ENCODE data around the gene ADGRL3. TPM values are rescaled to one million over a fixed set of nuclear protein-coding genes. Genes with fewer than 3 reads are reported as not detected.
"Not testable (repeated sequence)": the region's sequence is repeated elsewhere in the genome, so short reads cannot be mapped to it uniquely, and the experiment has no call there.

The ADGRL3 gene
- total and polyA plus RNA-seq, 7 donors: 0.06 to 2.8 (median 0.42) TPM

DNA sequence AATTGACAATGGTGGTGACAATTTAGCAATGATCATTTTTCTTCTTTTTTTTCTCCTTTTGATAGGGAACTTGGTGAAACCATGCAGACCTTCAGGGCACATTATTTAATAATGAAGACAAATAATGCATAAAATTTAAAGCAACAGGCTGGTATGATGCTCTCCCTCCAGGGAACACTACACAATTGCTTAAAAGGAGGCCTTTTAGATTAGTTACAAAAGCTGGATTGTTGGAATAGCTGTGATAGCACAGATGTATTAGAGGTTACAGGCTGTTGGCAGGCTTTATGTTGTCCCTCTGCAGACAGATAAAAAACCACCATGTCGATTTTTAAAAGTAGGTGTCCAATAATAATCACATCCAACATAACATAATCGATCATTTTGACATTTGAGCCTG is 307.0 kb downstream of the ADGRL3 start:
- no peak for ATAC-seq
- H3K36me3 ChIP-seq (ENCODE audit: insufficient read depth in 1 of 2, low read depth in 1 of 2): no peaks in the 10 kb centered on the region
- no peaks in the 10 kb centered on the region for H3K4me1 ChIP-seq

DNA sequence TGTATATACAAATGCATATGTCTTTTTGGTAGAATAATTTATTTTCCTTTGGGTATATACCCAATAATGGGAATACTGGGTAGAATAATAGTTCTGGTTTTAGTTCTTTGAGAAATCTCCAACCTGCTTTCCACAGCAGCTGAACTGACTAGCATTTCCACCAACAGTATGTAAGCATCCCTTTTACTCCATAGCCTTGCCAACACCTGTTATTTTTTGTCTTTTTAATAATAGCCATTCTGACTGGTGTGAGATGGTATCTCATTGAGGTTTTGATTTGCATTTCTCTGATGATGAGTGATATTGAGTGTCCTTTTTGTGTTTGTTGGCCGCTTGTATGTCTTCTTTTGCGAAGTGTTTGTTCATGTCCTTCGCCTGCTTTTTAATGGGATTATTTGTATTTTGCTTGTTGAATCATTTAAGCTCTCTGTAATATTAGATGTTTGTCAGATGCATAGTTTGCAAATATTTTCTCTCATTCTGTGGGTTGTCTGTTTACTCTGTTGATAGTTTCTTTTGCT is 309.7 kb downstream of the ADGRL3 start:
- ATAC-seq; intact Hi-C loops (cut with DNase I): not testable (repeated sequence)

More for the DNA sequence above, 307.0 kb downstream of the ADGRL3 start:
- no peak overlapping the region for H3K27ac ChIP-seq
- intact Hi-C loops (cut with DNase I): no loop called here
- TF ChIP-seq, protein P1, sequence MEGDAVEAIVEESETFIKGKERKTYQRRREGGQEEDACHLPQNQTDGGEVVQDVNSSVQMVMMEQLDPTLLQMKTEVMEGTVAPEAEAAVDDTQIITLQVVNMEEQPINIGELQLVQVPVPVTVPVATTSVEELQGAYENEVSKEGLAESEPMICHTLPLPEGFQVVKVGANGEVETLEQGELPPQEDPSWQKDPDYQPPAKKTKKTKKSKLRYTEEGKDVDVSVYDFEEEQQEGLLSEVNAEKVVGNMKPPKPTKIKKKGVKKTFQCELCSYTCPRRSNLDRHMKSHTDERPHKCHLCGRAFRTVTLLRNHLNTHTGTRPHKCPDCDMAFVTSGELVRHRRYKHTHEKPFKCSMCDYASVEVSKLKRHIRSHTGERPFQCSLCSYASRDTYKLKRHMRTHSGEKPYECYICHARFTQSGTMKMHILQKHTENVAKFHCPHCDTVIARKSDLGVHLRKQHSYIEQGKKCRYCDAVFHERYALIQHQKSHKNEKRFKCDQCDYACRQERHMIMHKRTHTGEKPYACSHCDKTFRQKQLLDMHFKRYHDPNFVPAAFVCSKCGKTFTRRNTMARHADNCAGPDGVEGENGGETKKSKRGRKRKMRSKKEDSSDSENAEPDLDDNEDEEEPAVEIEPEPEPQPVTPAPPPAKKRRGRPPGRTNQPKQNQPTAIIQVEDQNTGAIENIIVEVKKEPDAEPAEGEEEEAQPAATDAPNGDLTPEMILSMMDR (IDR thresholded peaks at IDR 0.05): no peak
- no peak for DNase-seq
- 21 to 28% (median 22%) methylated on average over 2 of the region's 2 CpGs for WGBS, 3 donors
- peaks cover 4% of the 10 kb centered on the region for H3K9me3 ChIP-seq
- H3K4me3 ChIP-seq: no peak overlapping the region
- no peaks in the 10 kb centered on the region for H3K27me3 ChIP-seq (ENCODE audit: insufficient read depth in 3 of 3, low read length in 2 of 3)

DNA sequence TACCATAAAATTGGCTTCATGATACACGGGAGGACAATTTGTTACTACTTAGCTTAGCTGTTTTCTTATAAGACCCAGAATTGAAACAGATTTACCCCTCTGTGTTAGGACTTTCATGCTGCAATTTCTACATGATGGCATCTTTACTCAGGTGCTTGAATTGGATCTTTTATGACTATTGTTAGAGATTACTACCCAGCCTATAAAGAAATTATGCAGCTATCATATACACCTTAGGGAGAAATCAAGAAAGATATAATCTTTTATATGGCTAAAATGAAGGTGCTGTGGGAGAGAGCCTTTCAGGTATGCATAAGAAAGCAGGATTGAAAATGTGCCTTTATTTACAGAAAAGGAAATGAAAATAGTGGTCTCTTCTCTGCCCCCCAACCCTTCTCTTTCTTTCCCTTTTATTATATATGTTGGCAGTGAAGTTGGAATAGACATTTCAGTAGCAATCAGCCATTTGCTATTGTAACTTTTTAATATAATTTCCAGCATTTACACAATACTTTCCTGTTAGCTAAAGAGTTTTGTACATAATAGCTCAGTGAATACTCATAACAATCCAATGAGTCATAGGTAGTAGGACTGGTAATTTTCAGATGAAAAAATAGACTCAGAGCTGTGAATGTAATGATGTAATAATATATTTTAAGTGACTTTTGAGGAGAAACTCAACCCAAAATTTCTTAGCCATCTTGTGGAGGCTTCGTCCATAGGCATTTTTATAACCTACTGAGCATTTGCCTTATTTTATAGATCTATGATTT is 311.8 kb downstream of the ADGRL3 start:
- DNase-seq (no peak), ATAC-seq (no peak)
- 81 to 88% (median 86%) methylated on average over 2 of the region's 2 CpGs for WGBS, 3 donors
- TF ChIP-seq, protein P1 (IDR thresholded peaks at IDR 0.05): no peak
- Histone ChIP-seq H3K36me3 (ENCODE audit: insufficient read depth in 1 of 2, low read depth in 1 of 2) (no peaks in the 10 kb centered on the region), H3K27ac (no peak overlapping the region), H3K4me3 (no peak overlapping the region), H3K27me3 (ENCODE audit: insufficient read depth in 3 of 3, low read length in 2 of 3) (no peaks in the 10 kb centered on the region), H3K9me3 (peaks cover 4% of the 10 kb centered on the region), H3K4me1 (no peaks in the 10 kb centered on the region)
- intact Hi-C loops (cut with DNase I): no loop called here

More for the DNA sequence above, 309.7 kb downstream of the ADGRL3 start:
- not testable (repeated sequence) for H3K27ac ChIP-seq; H3K9me3 ChIP-seq; H3K4me3 ChIP-seq; H3K36me3 ChIP-seq (ENCODE audit: insufficient read depth in 1 of 2, low read depth in 1 of 2); DNase-seq; H3K27me3 ChIP-seq (ENCODE audit: insufficient read depth in 3 of 3, low read length in 2 of 3); H3K4me1 ChIP-seq
- 72 to 85% (median 84%) methylated on average over 3 of the region's 3 CpGs for WGBS, 3 donors

- DNase-seq: no peak
- peaks cover 4% of the 10 kb centered on the region for H3K9me3 ChIP-seq
- TF ChIP-seq, protein P1 (IDR thresholded peaks at IDR 0.05): no peak
- H3K27ac ChIP-seq: no peak overlapping the region
- no peak for ATAC-seq
- intact Hi-C loops (cut with DNase I): no loop called here
- H3K27me3 ChIP-seq (ENCODE audit: insufficient read depth in 3 of 3, low read length in 2 of 3): no peaks in the 10 kb centered on the region
- H3K4me1 ChIP-seq: no peaks in the 10 kb centered on the region
- no peaks in the 10 kb centered on the region for H3K36me3 ChIP-seq (ENCODE audit: insufficient read depth in 1 of 2, low read depth in 1 of 2)
- no peak overlapping the region for H3K4me3 ChIP-seq
- WGBS, 3 donors: 38 to 66% (median 52%) methylated on average over 2 of the region's 2 CpGs
Measured at GRCh38 chr4:61514991-61515390, 314.9 kb downstream of the ADGRL3 start.

DNA sequence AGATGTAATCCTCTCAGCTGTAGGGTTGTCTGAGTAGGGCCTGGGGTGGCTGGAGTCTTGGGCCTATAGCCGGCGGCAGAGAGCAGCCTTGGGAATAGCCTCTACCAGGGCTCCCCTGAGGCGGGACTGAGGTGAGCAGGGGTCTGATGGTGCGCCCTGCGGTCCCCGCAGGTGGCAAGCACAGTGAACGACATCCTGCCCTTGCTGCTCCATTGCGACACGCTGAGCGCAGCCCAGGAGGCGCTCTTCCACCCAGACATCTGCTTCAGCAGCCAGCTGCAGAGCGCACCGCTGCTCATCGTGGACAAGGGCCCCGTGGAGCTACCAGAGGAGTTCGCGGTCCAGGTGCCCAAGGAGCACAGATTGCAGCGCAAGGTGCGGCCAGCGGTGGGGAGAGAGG is 317.0 kb downstream of the ADGRL3 start:
- Histone ChIP-seq H3K27ac (no peak overlapping the region), H3K27me3 (ENCODE audit: insufficient read depth in 3 of 3, low read length in 2 of 3) (no peaks in the 10 kb centered on the region), H3K9me3 (no peaks in the 10 kb centered on the region), H3K36me3 (ENCODE audit: insufficient read depth in 1 of 2, low read depth in 1 of 2) (no peaks in the 10 kb centered on the region), H3K4me1 (no peaks in the 10 kb centered on the region), H3K4me3 (no peak overlapping the region)
- intact Hi-C loops (cut with DNase I): no loop called here
- ATAC-seq: no peak
- TF ChIP-seq, protein P1 (IDR thresholded peaks at IDR 0.05): no peak
- DNase-seq: no peak
- 60 to 67% (median 64%) methylated on average over 20 of the region's 20 CpGs for WGBS, 3 donors

All from psoas muscle (tissue), 8 donors.